ENCODE results near the gene NF1. TPM values are rescaled to one million over a fixed set of nuclear protein-coding genes. Genes with fewer than 3 reads are reported as not detected.
A peak's percentile ranks its signal among the peaks of the same experiment; 100 is the strongest.

NF1 gene
- total RNA-seq, 1 donor from 2014 or later: 53.7 TPM

GRCh38 chr17:31294231-31294630 lies 199.5 kb downstream of the NF1 start:
- no peak overlapping the region for H3K27ac Mint-ChIP-seq (ENCODE audit: unreplicated experiment)
- Histone ChIP-seq H3K27me3 (ENCODE audit: insufficient read depth, low read length) (no peaks in the 10 kb centered on the region), H3K9me3 (ENCODE audit: insufficient read depth, low read depth, low read length) (no peaks in the 10 kb centered on the region)

DNA sequence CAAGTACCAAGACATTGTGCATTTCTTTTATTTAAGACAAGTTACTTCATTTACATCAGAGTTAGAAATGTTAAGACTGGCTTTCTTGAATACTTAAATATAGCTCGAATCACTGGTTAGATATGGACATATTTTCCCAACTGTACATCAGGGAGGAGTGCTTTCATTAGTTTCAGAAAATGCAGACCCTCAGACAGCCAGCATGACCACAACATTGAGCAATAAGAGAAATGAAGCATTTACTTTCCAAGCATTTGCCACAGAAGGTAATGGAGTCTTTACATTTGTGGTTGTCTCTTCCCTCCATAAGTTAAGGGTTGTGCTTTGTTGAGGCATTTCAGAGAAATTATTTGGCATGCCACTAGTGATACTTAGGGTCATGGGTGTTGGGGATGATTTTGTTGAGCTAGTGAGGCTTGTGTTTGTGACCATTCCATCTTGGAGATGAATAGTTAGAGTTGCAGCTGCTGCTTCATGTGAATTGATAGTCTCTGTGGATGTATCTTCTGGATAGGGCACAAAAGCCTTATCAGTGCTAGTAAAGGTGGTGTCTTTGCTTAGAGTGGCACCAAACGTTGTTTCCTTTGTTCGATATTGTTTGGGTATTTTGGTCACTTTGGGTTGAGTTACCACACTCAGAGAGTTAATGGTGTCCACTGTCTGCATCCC lies 200.2 kb downstream of the NF1 start:
- TF ChIP-seq EZH2 (IDR thresholded peaks at IDR 0.05; ENCODE audit: insufficient read depth, low read length): no peak
- TF ChIP-seq CTCF (IDR thresholded peaks at IDR 0.05; ENCODE audit: insufficient read depth, low read depth, low read length): no peak
- no peak overlapping the region for H3K4me3 Mint-ChIP-seq (ENCODE audit: unreplicated experiment)
- H4K20me1 ChIP-seq (ENCODE audit: insufficient read depth, low read length): peaks cover 10% of the 10 kb centered on the region
- no peaks in the 10 kb centered on the region for H3K27me3 Mint-ChIP-seq (ENCODE audit: low read depth, unreplicated experiment)
- no peaks in the 10 kb centered on the region for H3K27me3 ChIP-seq (ENCODE audit: insufficient read depth, low read length)
- H3K4me2 ChIP-seq (ENCODE audit: low read length): no peak overlapping the region
- no peak for FAIRE-seq
- no peaks in the 10 kb centered on the region for H3K4me1 ChIP-seq (ENCODE audit: insufficient read depth, low read length)
- no peak overlapping the region for H3K9ac ChIP-seq (ENCODE audit: low read length)
- no peaks in the 10 kb centered on the region for H3K9me3 Mint-ChIP-seq (ENCODE audit: unreplicated experiment)
- H3K36me3 ChIP-seq (ENCODE audit: insufficient read depth, low read length): peaks cover 3% of the 10 kb centered on the region
- no peak overlapping the region for H2AFZ ChIP-seq (ENCODE audit: low read depth, low read length)
- H3K79me2 ChIP-seq (ENCODE audit: insufficient read depth, low read length): no peaks in the 10 kb centered on the region
- H3K27ac ChIP-seq (ENCODE audit: low read depth, low read length): no peak overlapping the region
- H3K36me3 Mint-ChIP-seq (ENCODE audit: low read depth, unreplicated experiment): peaks cover 6% of the 10 kb centered on the region
- peak; percentile 41 for DNase-seq (ENCODE audit: low read depth)
- H3K9me3 ChIP-seq (ENCODE audit: insufficient read depth, low read depth, low read length): no peaks in the 10 kb centered on the region
- H3K4me1 Mint-ChIP-seq (ENCODE audit: low read depth, unreplicated experiment): peaks cover 19% of the 10 kb centered on the region
- H3K4me3 ChIP-seq (ENCODE audit: insufficient read depth, low read depth, low read length): no peak overlapping the region
- H3K27ac Mint-ChIP-seq (ENCODE audit: unreplicated experiment): no peak overlapping the region

More at GRCh38 chr17:31294231-31294630, 199.5 kb downstream of the NF1 start:
- no peaks in the 10 kb centered on the region for H3K79me2 ChIP-seq (ENCODE audit: insufficient read depth, low read length)
- Mint-ChIP-seq H3K36me3 (ENCODE audit: low read depth, unreplicated experiment) (peaks cover 6% of the 10 kb centered on the region), H3K9me3 (ENCODE audit: unreplicated experiment) (no peaks in the 10 kb centered on the region), H3K4me1 (ENCODE audit: low read depth, unreplicated experiment) (peaks cover 15% of the 10 kb centered on the region), H3K27me3 (ENCODE audit: low read depth, unreplicated experiment) (no peaks in the 10 kb centered on the region), H3K4me3 (ENCODE audit: unreplicated experiment) (no peak overlapping the region)
- no peak overlapping the region for H3K9ac ChIP-seq (ENCODE audit: low read length)
- TF ChIP-seq CTCF (IDR thresholded peaks at IDR 0.05; ENCODE audit: insufficient read depth, low read depth, low read length) (no peak), EZH2 (IDR thresholded peaks at IDR 0.05; ENCODE audit: insufficient read depth, low read length) (no peak)
- no peak overlapping the region for H3K27ac ChIP-seq (ENCODE audit: low read depth, low read length)
- DNase-seq (ENCODE audit: low read depth) (no peak), FAIRE-seq (no peak)
- H4K20me1 ChIP-seq (ENCODE audit: insufficient read depth, low read length): peaks cover 10% of the 10 kb centered on the region
- H3K4me3 ChIP-seq (ENCODE audit: insufficient read depth, low read depth, low read length): no peak overlapping the region
- H2AFZ ChIP-seq (ENCODE audit: low read depth, low read length): no peak overlapping the region
- peaks cover 3% of the 10 kb centered on the region for H3K36me3 ChIP-seq (ENCODE audit: insufficient read depth, low read length)
- H3K4me2 ChIP-seq (ENCODE audit: low read length): no peak overlapping the region
- no peaks in the 10 kb centered on the region for H3K4me1 ChIP-seq (ENCODE audit: insufficient read depth, low read length)

DNA sequence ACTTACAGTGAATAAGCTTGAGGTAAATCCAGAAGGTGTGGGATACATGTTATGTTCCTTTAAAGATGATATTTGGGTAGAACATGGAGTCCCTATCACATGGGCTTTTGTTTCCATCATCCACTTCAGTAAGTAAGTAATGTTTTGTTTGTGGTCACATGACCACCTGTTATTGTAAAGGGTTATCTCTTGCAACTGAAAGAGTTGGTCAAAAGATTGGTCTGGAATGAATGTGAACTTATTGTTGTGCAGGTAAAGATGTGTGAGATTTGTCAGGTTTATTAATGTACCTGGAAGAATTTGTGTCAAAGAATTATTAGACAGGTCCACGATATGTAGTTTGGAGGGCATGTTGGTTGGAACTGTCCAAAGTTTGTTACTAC lies 200.7 kb downstream of the NF1 start:
- H3K27me3 Mint-ChIP-seq (ENCODE audit: low read depth, unreplicated experiment): no peaks in the 10 kb centered on the region
- no peak overlapping the region for H3K4me3 ChIP-seq (ENCODE audit: insufficient read depth, low read depth, low read length)
- no peaks in the 10 kb centered on the region for H3K4me1 ChIP-seq (ENCODE audit: insufficient read depth, low read length)
- no peaks in the 10 kb centered on the region for H3K9me3 ChIP-seq (ENCODE audit: insufficient read depth, low read depth, low read length)
- no peak overlapping the region for H3K27ac Mint-ChIP-seq (ENCODE audit: unreplicated experiment)
- DNase-seq (ENCODE audit: low read depth) (no peak), FAIRE-seq (no peak)
- no peaks in the 10 kb centered on the region for H3K79me2 ChIP-seq (ENCODE audit: insufficient read depth, low read length)
- H4K20me1 ChIP-seq (ENCODE audit: insufficient read depth, low read length): peaks cover 10% of the 10 kb centered on the region
- H3K4me3 Mint-ChIP-seq (ENCODE audit: unreplicated experiment): no peak overlapping the region
- no peak overlapping the region for H3K27ac ChIP-seq (ENCODE audit: low read depth, low read length)
- H3K36me3 ChIP-seq (ENCODE audit: insufficient read depth, low read length): peaks cover under 1% of the 10 kb centered on the region
- H3K27me3 ChIP-seq (ENCODE audit: insufficient read depth, low read length): no peaks in the 10 kb centered on the region
- peaks cover 6% of the 10 kb centered on the region for H3K36me3 Mint-ChIP-seq (ENCODE audit: low read depth, unreplicated experiment)
- H3K9ac ChIP-seq (ENCODE audit: low read length): no peak overlapping the region
- no peak overlapping the region for H3K4me2 ChIP-seq (ENCODE audit: low read length)
- H3K4me1 Mint-ChIP-seq (ENCODE audit: low read depth, unreplicated experiment): peaks cover 19% of the 10 kb centered on the region
- H3K9me3 Mint-ChIP-seq (ENCODE audit: unreplicated experiment): no peaks in the 10 kb centered on the region
- TF ChIP-seq EZH2 (IDR thresholded peaks at IDR 0.05; ENCODE audit: insufficient read depth, low read length): no peak
- TF ChIP-seq CTCF (IDR thresholded peaks at IDR 0.05; ENCODE audit: insufficient read depth, low read depth, low read length): no peak
- H2AFZ ChIP-seq (ENCODE audit: low read depth, low read length): no peak overlapping the region

Measured in astrocyte (in vitro differentiated cells and primary cell).